ENCODE measurements around the gene FASTK.

- TF ChIP-seq CTCF (IDR thresholded peaks at IDR 0.05) (no peak), POLR2A (IDR thresholded peaks at IDR 0.05) (no peak)
Observed at GRCh38 chr7:151060416-151061212, 20.0 kb downstream of the FASTK start.

All from testis (tissue), 2 donors.